H1 (cell line): ENCODE data around the gene PPM1G. TPM values are rescaled to one million over a fixed set of nuclear protein-coding genes. Genes with fewer than 3 reads are reported as not detected.

Experiments used
- CTCF ChIA-PET: fragments of 300-600 bp; sonication (Branson Sonifier 250); formaldehyde crosslinking; loops from one replicate; lab custom pipeline; 2021; ENCODE audit not compliant: partially characterized antibody; lab: Charles Lee
- POLR2A ChIA-PET: fragments of 300-600 bp; sonication (Branson Sonifier 250); formaldehyde crosslinking; loops from one replicate; lab custom pipeline; 2021; ENCODE audit warnings: inconsistent platforms; ENCODE audit not compliant: partially characterized antibody; lab: Charles Lee
- DNase-seq, 2 experiments: peaks; one replicate each; pipeline versions ENCODE4 v3.0.0 to v3.0.0-alpha.2; 2010 to 2022; ENCODE audit warnings: low spot score in 2 of 2, low read depth in 1 of 2, mixed read lengths in 1 of 2
- FAIRE-seq: peaks from 2 replicates; lab custom pipeline; 2011; peaks lifted over from hg19 to GRCh38; lab: Jason Lieb, UNC
- H2AFZ ChIP-seq: 2 replicates; pipeline ENCODE4 v1.8.1; 2012; ENCODE audit warnings: low read length, inconsistent platforms
- H2AK5ac ChIP-seq: 2 replicates; pipeline ENCODE4 v1.6.1; 2013; ENCODE audit warnings: low read depth, low read length
- H2BK120ac ChIP-seq: replicated peaks from 2 replicates; pipeline ENCODE3; 2013; ENCODE audit warnings: low read depth, low read length, inconsistent platforms
- H2BK12ac ChIP-seq: 2 replicates; pipeline ENCODE4 v1.6.1; 2013; ENCODE audit warnings: low read depth, low read length
- H2BK15ac ChIP-seq: 2 replicates; pipeline ENCODE4 v1.6.1; 2013; ENCODE audit warnings: low read length
- H2BK20ac ChIP-seq: 2 replicates; pipeline ENCODE4 v1.6.1; 2013; ENCODE audit warnings: low read length
- H2BK5ac ChIP-seq: 2 replicates; pipeline ENCODE4 v1.6.1; 2013; ENCODE audit warnings: low read depth, low read length
- H3K14ac ChIP-seq: 2 replicates; pipeline ENCODE4 v1.6.1; 2013; ENCODE audit warnings: inconsistent platforms; ENCODE audit not compliant: insufficient read length
- H3K18ac ChIP-seq: 2 replicates; pipeline ENCODE4 v1.6.1; 2013; ENCODE audit warnings: low read length; ENCODE audit errors: extremely low read depth
- H3K23ac ChIP-seq: 2 replicates; pipeline ENCODE4 v1.6.1; 2013; ENCODE audit warnings: inconsistent platforms; ENCODE audit not compliant: insufficient read length
- H3K23me2 ChIP-seq: 2 replicates; pipeline ENCODE4 v1.6.1; 2013; ENCODE audit warnings: low read depth, low read length
- H3K27ac ChIP-seq: 2 replicates; pipeline ENCODE4 v1.6.1; 2011; ENCODE audit warnings: low read depth, low read length, inconsistent platforms
- H3K27me3 ChIP-seq, 4 experiments: replicated peaks in 1 of 4; 1 replicate in 1 of 4; 2 replicates in 3 of 4; pipeline versions ENCODE4 v1.6.1 to v1.8.1; 2011 to 2013; ENCODE audit warnings: low read length in 3 of 4, mild to moderate bottlenecking in 3 of 4, inconsistent platforms in 2 of 4, mixed read lengths in 2 of 4, moderate library complexity in 1 of 4; ENCODE audit not compliant: control insufficient read depth in 3 of 4, insufficient read depth in 3 of 4; ENCODE audit errors: extremely low read depth in 1 of 4
- H3K36me3 ChIP-seq, 4 experiments: 2 replicates each; pipeline versions ENCODE4 v1.6.1 to v1.8.1; 2011 to 2013; ENCODE audit warnings: mild to moderate bottlenecking in 4 of 4, low read length in 3 of 4, moderate library complexity in 2 of 4, control low read depth in 1 of 4, inconsistent platforms in 1 of 4; ENCODE audit not compliant: insufficient read depth in 4 of 4, control insufficient read depth in 2 of 4
- H3K4ac ChIP-seq: replicated peaks from 2 replicates; pipeline ENCODE3; 2013; ENCODE audit warnings: low read length, low read depth, mixed read lengths, inconsistent platforms; ENCODE audit not compliant: insufficient read length
- H3K4me1 ChIP-seq, 4 experiments: replicated peaks in 1 of 4; 1 replicate in 1 of 4; 2 replicates in 3 of 4; pipeline versions ENCODE4 v1.6.1 to v1.8.1; 2011 to 2013; ENCODE audit warnings: low read length in 3 of 4, inconsistent platforms in 2 of 4, mixed read lengths in 1 of 4; ENCODE audit not compliant: insufficient read depth in 4 of 4, control insufficient read depth in 3 of 4
- H3K4me2 ChIP-seq, 2 experiments: 2 replicates each; pipeline versions ENCODE4 v1.6.1 to v1.8.1; 2011 to 2013; ENCODE audit warnings: low read depth in 2 of 2, low read length in 2 of 2, control low read depth in 1 of 2, inconsistent platforms in 1 of 2, mild to moderate bottlenecking in 1 of 2; ENCODE audit not compliant: insufficient read depth in 1 of 2
- H3K4me3 ChIP-seq, 4 experiments: fragments of 200-600, 300-600 bp in 1 of 4; sonication (generic), shearing (Covaris generic), sonication (Bioruptor Twin) in 1 of 4; 2 replicates each; pipeline versions ENCODE4 v1.5.1 to v1.8.1; 2011 to 2016; ENCODE audit warnings: low read length in 4 of 4, low read depth in 3 of 4, control low read depth in 2 of 4, inconsistent platforms in 2 of 4, mild to moderate bottlenecking in 2 of 4, mixed read lengths in 1 of 4, moderate library complexity in 1 of 4; ENCODE audit not compliant: insufficient read depth in 2 of 4; ENCODE audit errors: extremely low read depth in 1 of 4
- H3K56ac ChIP-seq: replicated peaks from 2 replicates; pipeline ENCODE3; 2013; ENCODE audit warnings: low read depth, mild to moderate bottlenecking, mixed read lengths, low read length, inconsistent platforms; ENCODE audit not compliant: insufficient read length
- H3K79me1 ChIP-seq: 2 replicates; pipeline ENCODE4 v1.6.1; 2013; ENCODE audit warnings: low read depth, low read length, control low read depth
- H3K79me2 ChIP-seq, 2 experiments: 2 replicates each; pipeline versions ENCODE4 v1.6.1 to v1.8.1; 2012 to 2013; ENCODE audit warnings: low read length in 2 of 2, mild to moderate bottlenecking in 2 of 2, inconsistent platforms in 1 of 2; ENCODE audit not compliant: insufficient read depth in 2 of 2, control insufficient read depth in 1 of 2
- H3K9ac ChIP-seq, 4 experiments: replicated peaks in 1 of 4; 1 replicate in 1 of 4; 2 replicates in 3 of 4; pipeline versions ENCODE4 v1.6.1 to v1.8.1; 2011 to 2013; ENCODE audit warnings: low read depth in 3 of 4, low read length in 3 of 4, control low read depth in 2 of 4, mild to moderate bottlenecking in 2 of 4, moderate library complexity in 2 of 4, inconsistent platforms in 1 of 4; ENCODE audit errors: extremely low read depth in 1 of 4
- H3K9me3 ChIP-seq, 2 experiments: 2 replicates each; pipeline versions ENCODE4 v1.6.1 to v1.8.1; 2012 to 2013; ENCODE audit warnings: mild to moderate bottlenecking in 2 of 2, moderate library complexity in 2 of 2, control low read depth in 1 of 2, inconsistent platforms in 1 of 2, low read depth in 1 of 2, low read length in 1 of 2, mixed read lengths in 1 of 2; ENCODE audit not compliant: insufficient read depth in 2 of 2
- H4K20me1 ChIP-seq, 2 experiments: replicated peaks in 1 of 2; 2 replicates each; pipeline versions ENCODE3 to v1.8.1; 2011 to 2013; ENCODE audit warnings: inconsistent platforms in 2 of 2, low read length in 2 of 2, mild to moderate bottlenecking in 1 of 2; ENCODE audit not compliant: insufficient read depth in 2 of 2, control insufficient read depth in 1 of 2
- H4K5ac ChIP-seq: 2 replicates; pipeline ENCODE4 v1.6.1; 2013; ENCODE audit warnings: low read length, low read depth, mixed read lengths, inconsistent platforms; ENCODE audit not compliant: insufficient read length
- H4K8ac ChIP-seq: 2 replicates; pipeline ENCODE4 v1.8.0; 2013; ENCODE audit warnings: mild to moderate bottlenecking, moderate library complexity, low read length, inconsistent platforms; ENCODE audit not compliant: insufficient read depth; ENCODE audit errors: extremely low read depth
- H4K91ac ChIP-seq: replicated peaks from 2 replicates; pipeline ENCODE3; 2013; ENCODE audit warnings: low read length, mixed read lengths, inconsistent platforms; ENCODE audit not compliant: insufficient read length
- BACH1 ChIP-seq: IDR thresholded peaks from 2 replicates; pipeline ENCODE4 v1.6.1; 2012; ENCODE audit warnings: low read length, improper control_type of control experiment
- CTBP2 ChIP-seq: IDR thresholded peaks from 2 replicates; pipeline ENCODE4 v1.7.0; 2011; ENCODE audit warnings: borderline replicate concordance, mild to moderate bottlenecking, moderate library complexity, mixed read lengths, low read length; ENCODE audit not compliant: insufficient read depth, insufficient read length
- EP300 ChIP-seq, 2 experiments: IDR thresholded peaks; 1 replicate in 1 of 2; 2 replicates in 1 of 2; pipeline ENCODE4 v1.6.1; 2011 to 2012; ENCODE audit warnings: low read depth in 2 of 2, low read length in 2 of 2, mild to moderate bottlenecking in 2 of 2, borderline replicate concordance in 1 of 2, inconsistent platforms in 1 of 2, moderate library complexity in 1 of 2
- GTF2F1 ChIP-seq: IDR thresholded peaks from 2 replicates; pipeline ENCODE4 v1.6.1; 2012; ENCODE audit warnings: low read depth, low read length, improper control_type of control experiment, borderline replicate concordance
- RAD21 ChIP-seq, 2 experiments: IDR thresholded peaks in 1 of 2; conservative IDR thresholded peaks in 1 of 2; 2 replicates each; pipeline ENCODE4 v1.6.1; 2011; ENCODE audit warnings: low read depth in 2 of 2, low read length in 2 of 2, improper control_type of control experiment in 1 of 2, inconsistent platforms in 1 of 2, mild to moderate bottlenecking in 1 of 2, moderate library complexity in 1 of 2
- RNF2 ChIP-seq: fragments of 200-900, 300-1000 bp; sonication (generic); IDR thresholded peaks from 2 replicates; pipeline ENCODE4 v1.7.1; 2016; ENCODE audit warnings: borderline replicate concordance, low read depth, mild to moderate bottlenecking, antibody characterized with exemption, low read length; ENCODE audit not compliant: poor library complexity, severe bottlenecking; ENCODE audit errors: missing control alignments
- SIN3A ChIP-seq, 2 experiments: IDR thresholded peaks in 1 of 2; conservative IDR thresholded peaks in 1 of 2; 2 replicates each; pipeline ENCODE4 v1.6.1; 2011 to 2012; ENCODE audit warnings: low read length in 2 of 2, improper control_type of control experiment in 1 of 2, low read depth in 1 of 2, mild to moderate bottlenecking in 1 of 2
- WGBS, 2 experiments: shearing (Covaris generic) in 1 of 2; methylation state at CpG; one replicate each; pipeline versions ENCODE4 v1.1.6 to v1.1.7; 2013 to 2015; ENCODE audit warnings: low lambda C conversion rate in 2 of 2, mixed read lengths in 2 of 2, inconsistent platforms in 1 of 2, low coverage in 1 of 2, missing lambda C conversion rate in 1 of 2; ENCODE audit not compliant: insufficient replicate concordance in 2 of 2, insufficient coverage in 1 of 2, insufficient read length in 1 of 2; ENCODE audit errors: extremely low coverage in 1 of 2, missing lambda C conversion rate in 1 of 2; 5-methylcytosine and 5-hydroxymethylcytosine counted together
- polyA plus RNA-seq, 7 experiments: library from polyadenylated mRNA; depleted of rRNA in 3 of 7; stranded (reverse) in 5 of 7; unstranded in 2 of 7; fragments of >200 nt in 5 of 7; fragments of 200-250 nt in 2 of 7; gene quantifications; 1 replicate in 5 of 7; 2 replicates in 1 of 7; 4 replicates in 1 of 7; pipeline versions ENCODE4 v1.2.1 to v1.2.3, GENCODE V29; 2011 to 2013; ENCODE audit warnings: missing spikeins in 2 of 7, mixed read lengths in 2 of 7
- total RNA-seq: library from RNA; stranded (reverse); fragmentation: NEBNext Ultra II Directional; extraction: Animal tissue kit (Norgen Biotek cat#: 25700); gene quantifications from 2 replicates; pipeline ENCODE4 v1.2.1, GENCODE V29; 2021
- TF ChIP-seq, protein P1 (sequence below): IDR thresholded peaks from 2 replicates; pipeline ENCODE4 v1.6.1; 2011; ENCODE audit warnings: low read depth, mild to moderate bottlenecking, low read length; ENCODE audit not compliant: insufficient read depth

The PPM1G gene
- total and polyA plus RNA-seq, 2 of the 8 experiments (the other 6 are each of a cell fraction or from before 2014, with no cell fraction given), result 73.3 to 203 TPM

- no peak within 1 kb of the TSS for H2BK20ac ChIP-seq
- no peak within 1 kb of the TSS for H3K23ac ChIP-seq
- ChIA-PET CTCF (interaction anchor here (0.8 to 5.0 kb wide), 3 partner anchors 13 to 21 kb away, joined by 3 to 24 read pairs (median 16); no protein-coding TSS in a partner anchor), POLR2A (interaction anchor here (0.7 to 4.8 kb wide), 17 partner anchors 10 to 200 kb away, joined by 3 to 48 read pairs (median 4); partner anchors contain the start of genes PPM1G and ZNF513)
- FAIRE-seq, result no peak
- peak; percentile 71 to 96 for DNase-seq
- H3K14ac ChIP-seq, result no peak within 1 kb of the TSS
- H2AK5ac ChIP-seq, result no peak within 1 kb of the TSS
- H3K79me2 ChIP-seq, result peaks cover 3 to 33% of the 10 kb centered on the region in 2 experiments; a peak in 3 of 4 replicates
- peak within 1 kb of the TSS; percentile 79 to 85 (median 82) for H3K9ac ChIP-seq
- H4K20me1 ChIP-seq, result peaks cover 5 to 14% of the 10 kb centered on the region in 2 experiments
- H3K36me3 ChIP-seq, result peaks cover under 1 to 4% (median 3%) of the 10 kb centered on the region in 4 experiments; a peak in 7 of 8 replicates
- H4K8ac ChIP-seq, result peak within 1 kb of the TSS; percentile 91
- H2BK12ac ChIP-seq, result no peak within 1 kb of the TSS
- no peaks in the 10 kb centered on the region for H3K27me3 ChIP-seq
- no peak within 1 kb of the TSS for H4K91ac ChIP-seq
- H3K4ac ChIP-seq, result peak within 1 kb of the TSS; percentile 46
- peak within 1 kb of the TSS; percentile 93 for H3K18ac ChIP-seq
- WGBS, 2 experiments, result 1% methylated on average over 28 of the region's 75 CpGs; no CpG with 5 or more reads in 1 of the 2 experiments
- H3K79me1 ChIP-seq, result peaks cover 3% of the 10 kb centered on the region; the same call in 1 of the 2 replicates
- peak within 1 kb of the TSS; percentile 75; the same call in 1 of the 2 replicates for H2BK5ac ChIP-seq
- H3K56ac ChIP-seq, result peak within 1 kb of the TSS; percentile 77
- H3K4me3 ChIP-seq, result peak within 1 kb of the TSS; percentile 83 to 94 (median 91)
- H4K5ac ChIP-seq, result peak within 1 kb of the TSS; percentile 73
- H3K9me3 ChIP-seq, result no peaks in the 10 kb centered on the region
- H2AFZ ChIP-seq, result peak within 1 kb of the TSS; percentile 65; the same call in 1 of the 2 replicates
- peak within 1 kb of the TSS; percentile 78 to 93 for H3K4me2 ChIP-seq
- H3K23me2 ChIP-seq, result peaks cover 8% of the 10 kb centered on the region; the same call in 1 of the 2 replicates
- H2BK15ac ChIP-seq, result no peak within 1 kb of the TSS
- peak within 1 kb of the TSS; percentile 85 for H3K27ac ChIP-seq
- H2BK120ac ChIP-seq, result no peak within 1 kb of the TSS
- no peaks in the 10 kb centered on the region; a peak in 2 of 7 replicates for H3K4me1 ChIP-seq
- TF ChIP-seq GTF2F1, result no peak
- TF ChIP-seq, protein P1, sequence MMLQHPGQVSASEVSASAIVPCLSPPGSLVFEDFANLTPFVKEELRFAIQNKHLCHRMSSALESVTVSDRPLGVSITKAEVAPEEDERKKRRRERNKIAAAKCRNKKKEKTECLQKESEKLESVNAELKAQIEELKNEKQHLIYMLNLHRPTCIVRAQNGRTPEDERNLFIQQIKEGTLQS, result no peak
- TF ChIP-seq RNF2, result peak; percentile 16
- no peak for TF ChIP-seq BACH1
- no peak for TF ChIP-seq RAD21 (IDR thresholded peaks at IDR 0.05 in 1 of 2, conservative IDR thresholded peaks at IDR 0.05 in 1 of 2; ENCODE audit: low read depth in 2 of 2, low read length in 2 of 2)
- TF ChIP-seq SIN3A (conservative IDR thresholded peaks at IDR 0.05 in 1 of 2, IDR thresholded peaks at IDR 0.05 in 1 of 2; ENCODE audit: low read depth in 1 of 2, low read length in 2 of 2), result peak; percentile 57 to 84; a peak in 3 of 4 replicates
- no peak for TF ChIP-seq CTBP2
- TF ChIP-seq EP300 (IDR thresholded peaks at IDR 0.05; ENCODE audit: borderline replicate concordance in 1 of 2, low read depth in 2 of 2, low read length in 2 of 2), result peak in 1 of 2 experiments; percentile 34; a peak in 1 of 3 replicates
Measured at GRCh38 chr2:27428213-27428977, 19.0 kb upstream of the PPM1G start, which contains the start of gene NRBP1. Gene NRBP1, plus strand, starts transcription at chr2:27428631. Its CDS starts 4,643 bp downstream, at chr2:27433274.
